Measurements from ENCODE around the gene MYO7A.
A peak's percentile ranks its signal among the peaks of the same experiment; 100 is the strongest.

Gene MYO7A

GRCh38 chr11:77187111-77187750 is 59.2 kb downstream of the MYO7A start:
- DNase-seq: no peak

- peak; percentile 54 for DNase-seq
These were observed 60.0 kb downstream of the MYO7A start for GRCh38 chr11:77187776-77188632.

GRCh38 chr11:77188633-77189491 is 60.8 kb downstream of the MYO7A start:
- DNase-seq: no peak

GRCh38 chr11:77189588-77190210 is 61.7 kb downstream of the MYO7A start:
- no peak for DNase-seq

- DNase-seq: no peak
These were observed 62.5 kb downstream of the MYO7A start for GRCh38 chr11:77190331-77191075.

- no peak for DNase-seq
These were observed 63.4 kb downstream of the MYO7A start for GRCh38 chr11:77191429-77191822.

GRCh38 chr11:77191823-77192495 is 63.9 kb downstream of the MYO7A start:
- DNase-seq: peak; percentile 73

GRCh38 chr11:77193167-77193566 is 65.1 kb downstream of the MYO7A start:
- no peak for DNase-seq

GRCh38 chr11:77193911-77194830 is 66.1 kb downstream of the MYO7A start:
- no peak for DNase-seq

- DNase-seq: no peak
These were observed 67.2 kb downstream of the MYO7A start for GRCh38 chr11:77195071-77195755.

GRCh38 chr11:77196961-77197360 is 68.9 kb downstream of the MYO7A start:
- DNase-seq: no peak

GRCh38 chr11:77197626-77198320 is 69.7 kb downstream of the MYO7A start:
- DNase-seq: no peak

GRCh38 chr11:77198440-77198849 is 70.4 kb downstream of the MYO7A start:
- DNase-seq: no peak

- DNase-seq: no peak
These were observed 71.2 kb downstream of the MYO7A start for GRCh38 chr11:77199137-77199745.

- no peak for DNase-seq
These were observed 72.6 kb downstream of the MYO7A start for GRCh38 chr11:77200351-77201268.

- no peak for DNase-seq
These were observed 73.3 kb downstream of the MYO7A start for GRCh38 chr11:77201370-77201769.

Data from right kidney (tissue), 1 donor.